Activated T-helper 1 cell treated with Interleukin-2 at 50 U/mL for 16 hours (primary cell): ENCODE measurements around the gene FOSB.
"Not testable (repeated sequence)": the region's sequence is repeated elsewhere in the genome, so short reads cannot be mapped to it uniquely, and the experiment has no call there.

Experiments used
- DNase-seq: peaks from one replicate; pipeline ENCODE4 v3.0.0-alpha.2; 2020; ENCODE audit warnings: low read depth

Gene FOSB

DNA sequence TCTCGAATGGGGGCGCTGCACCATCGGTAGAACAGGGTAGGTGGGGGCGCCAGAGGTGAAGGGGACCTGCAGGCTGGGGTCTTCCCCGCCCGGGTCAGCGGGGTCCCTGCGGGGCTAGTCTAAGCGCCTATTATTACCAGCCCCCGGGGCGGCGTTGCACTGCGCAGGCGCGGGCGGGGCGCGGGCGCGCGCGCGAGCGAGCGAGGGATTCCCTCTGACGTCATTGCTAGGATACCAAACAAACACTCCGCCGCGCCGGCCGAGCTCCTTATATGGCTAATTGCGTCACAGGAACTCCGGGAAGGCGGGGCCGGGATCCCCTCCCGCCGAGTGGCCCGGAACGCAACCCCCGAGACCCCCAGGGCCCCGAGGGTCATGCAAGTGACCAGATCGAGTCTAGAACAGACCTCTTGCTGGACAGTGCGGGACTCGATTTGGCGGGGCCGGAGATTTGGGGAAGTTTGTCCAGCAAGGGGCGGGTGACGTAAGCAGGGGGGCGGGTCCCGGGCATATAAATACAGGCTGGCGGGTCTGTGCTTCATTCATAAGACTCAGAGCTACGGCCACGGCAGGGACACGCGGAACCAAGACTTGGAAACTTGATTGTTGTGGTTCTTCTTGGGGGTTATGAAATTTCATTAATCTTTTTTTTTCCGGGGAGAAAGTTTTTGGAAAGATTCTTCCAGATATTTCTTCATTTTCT, at the start of gene FOSB:
FOSB (plus strand) TSS at position 541 of the 703 bp plus-strand sequence. CDS start 591 bp downstream, outside the sequence.
- DNase-seq: peak; percentile 89

DNA sequence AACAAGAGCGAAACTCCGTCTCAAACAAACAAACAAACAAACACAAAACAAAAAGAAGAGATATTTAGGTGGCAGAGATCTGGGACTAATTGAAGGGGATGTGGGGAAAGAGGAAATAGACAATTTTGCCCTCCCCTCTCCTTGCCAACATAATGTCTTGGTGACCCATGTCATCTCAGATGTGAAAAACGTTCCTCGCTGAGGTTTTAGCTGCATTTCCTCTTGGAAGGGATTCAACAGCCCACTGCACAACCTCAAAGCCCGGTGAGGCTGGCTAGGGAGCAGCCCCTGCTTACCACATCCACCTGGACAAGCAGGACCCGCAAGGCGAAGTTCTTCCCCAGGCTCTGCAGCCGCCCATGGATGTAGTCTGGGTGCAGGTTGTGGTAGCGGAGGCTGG, 49.0 kb upstream of the FOSB start:
- no peak for DNase-seq

DNA sequence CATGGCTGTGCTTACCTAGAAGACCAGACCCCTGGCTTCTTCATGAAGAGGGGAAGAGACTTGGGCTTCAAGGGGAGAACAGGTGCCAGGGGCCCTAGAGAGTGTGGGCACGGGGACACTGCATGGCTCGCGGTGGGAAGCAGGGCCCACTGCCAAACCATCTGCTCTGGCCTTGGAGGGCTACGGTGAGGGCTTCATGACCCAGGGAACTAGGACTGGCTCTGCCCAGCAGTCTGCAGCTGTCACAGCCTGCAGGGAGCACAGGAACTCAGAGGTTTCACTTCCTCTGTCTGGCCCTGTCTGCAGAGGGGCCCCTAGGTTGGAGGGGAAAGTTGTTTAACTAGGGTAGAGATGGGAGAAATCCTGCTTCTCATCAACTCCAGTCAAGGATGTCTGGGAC, 48.4 kb upstream of the FOSB start:
- no peak for DNase-seq

DNA sequence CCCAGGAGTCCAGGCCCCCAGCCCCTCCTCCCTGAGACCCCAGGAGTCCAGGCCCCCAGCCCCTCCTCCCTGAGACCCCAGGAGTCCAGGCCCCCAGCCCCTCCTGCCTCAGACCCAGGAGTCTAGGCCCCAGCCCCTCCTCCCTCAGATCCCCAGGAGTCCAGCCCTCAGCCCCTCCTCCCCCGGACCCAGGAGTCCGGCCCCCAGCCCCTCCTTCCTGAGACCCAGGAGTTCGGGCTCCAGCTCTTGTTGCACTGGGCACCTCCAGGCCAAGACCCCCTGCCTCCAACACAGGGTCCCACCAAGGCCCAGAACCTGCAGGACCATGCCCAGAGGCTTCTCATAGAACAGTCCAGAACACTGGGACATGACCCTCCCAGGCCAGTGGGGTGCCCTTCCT, 47.9 kb upstream of the FOSB start:
- DNase-seq: no peak

DNA sequence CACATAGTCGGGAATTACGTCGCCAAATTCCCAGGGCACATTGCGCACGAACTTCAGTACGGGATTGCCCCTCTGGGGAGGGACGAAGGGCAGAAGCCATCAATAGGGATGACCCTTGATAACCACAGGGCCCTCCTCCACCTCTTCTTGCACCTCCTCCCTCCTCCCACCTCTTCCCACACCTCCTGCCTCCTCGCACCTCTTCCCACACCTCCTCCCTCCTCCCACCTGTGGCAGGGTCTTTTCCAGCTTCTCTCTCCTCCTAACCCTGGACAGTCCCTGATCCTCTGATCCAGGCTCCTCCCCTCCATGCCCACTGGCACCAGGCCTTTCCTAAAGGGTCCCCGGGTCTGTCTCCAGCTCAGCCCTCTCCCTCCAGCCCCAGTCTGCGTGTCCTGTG, 47.4 kb upstream of the FOSB start:
- DNase-seq: no peak

DNA sequence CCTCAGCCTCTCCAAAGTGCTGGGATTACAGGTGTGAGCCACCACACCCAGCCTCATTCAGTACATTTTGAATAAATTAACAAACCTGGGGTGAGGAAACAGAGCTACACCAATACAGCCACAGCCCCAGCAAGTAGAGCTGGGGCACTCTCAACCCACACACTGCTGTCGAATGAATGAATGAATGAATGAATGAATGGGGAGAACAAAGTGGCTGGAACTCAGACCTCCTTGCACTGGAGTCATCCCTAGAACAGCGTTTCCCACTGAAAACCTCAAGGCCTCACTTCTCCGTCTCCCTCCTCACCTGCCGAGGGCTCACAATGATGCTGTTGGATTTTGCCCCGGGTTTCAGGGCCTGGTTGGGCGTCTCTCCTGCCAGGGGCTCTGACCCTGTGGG, 46.9 kb upstream of the FOSB start:
- no peak for DNase-seq

DNA sequence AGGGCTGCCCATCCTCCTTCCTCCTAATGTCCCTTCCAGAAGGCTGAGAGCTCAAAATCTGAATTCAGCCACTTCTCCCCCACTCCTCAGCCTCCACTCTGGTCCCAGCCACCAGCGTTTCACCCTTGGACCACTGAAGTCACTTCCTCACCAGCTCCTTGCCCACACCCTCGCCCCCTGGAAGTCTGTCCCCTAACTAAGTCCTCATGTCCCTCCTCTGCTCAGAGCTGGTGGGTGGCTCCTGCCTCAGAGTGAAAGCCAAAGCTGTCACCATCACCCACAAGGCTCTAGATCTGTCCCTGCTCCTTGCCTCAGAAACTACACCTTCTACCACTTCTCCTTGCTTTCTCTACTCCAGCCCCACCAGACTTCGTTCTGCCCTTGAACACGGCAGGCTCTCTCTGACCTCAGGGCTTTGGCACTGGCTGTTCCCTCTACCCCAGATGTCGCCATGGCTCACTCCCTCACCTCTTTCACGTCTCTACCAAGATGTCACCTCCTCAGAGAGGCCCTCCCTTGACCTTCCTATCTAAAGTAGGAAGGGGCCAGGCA, 45.8 kb upstream of the FOSB start:
- DNase-seq: no peak

DNA sequence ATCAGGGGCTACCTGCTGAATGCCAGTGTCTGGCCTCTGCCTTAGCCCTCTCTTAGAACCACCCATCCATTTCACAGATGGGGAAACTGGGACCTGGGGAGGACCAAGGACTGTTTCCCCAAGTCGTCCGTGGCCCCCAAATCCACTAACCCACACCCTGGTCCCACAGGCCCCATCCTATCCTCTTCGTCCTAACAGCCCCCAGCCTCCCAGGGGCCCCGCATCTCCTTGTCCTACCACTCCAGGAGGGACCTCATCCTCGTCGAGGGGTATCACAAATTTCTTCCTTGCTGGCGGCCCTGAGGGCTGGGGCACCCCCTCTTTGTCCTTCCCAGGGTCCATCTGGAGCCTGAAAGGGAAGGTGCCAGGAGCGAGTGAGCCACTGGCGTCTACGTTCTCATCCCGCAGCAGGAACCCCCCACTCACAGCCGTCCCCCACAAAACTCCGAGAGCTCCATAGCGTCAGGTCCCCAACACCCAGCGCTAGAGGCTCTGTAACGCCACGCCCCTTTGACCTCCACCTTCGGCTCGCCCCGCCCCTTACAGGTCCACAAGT, 44.7 kb upstream of the FOSB start:
- no peak for DNase-seq

DNA sequence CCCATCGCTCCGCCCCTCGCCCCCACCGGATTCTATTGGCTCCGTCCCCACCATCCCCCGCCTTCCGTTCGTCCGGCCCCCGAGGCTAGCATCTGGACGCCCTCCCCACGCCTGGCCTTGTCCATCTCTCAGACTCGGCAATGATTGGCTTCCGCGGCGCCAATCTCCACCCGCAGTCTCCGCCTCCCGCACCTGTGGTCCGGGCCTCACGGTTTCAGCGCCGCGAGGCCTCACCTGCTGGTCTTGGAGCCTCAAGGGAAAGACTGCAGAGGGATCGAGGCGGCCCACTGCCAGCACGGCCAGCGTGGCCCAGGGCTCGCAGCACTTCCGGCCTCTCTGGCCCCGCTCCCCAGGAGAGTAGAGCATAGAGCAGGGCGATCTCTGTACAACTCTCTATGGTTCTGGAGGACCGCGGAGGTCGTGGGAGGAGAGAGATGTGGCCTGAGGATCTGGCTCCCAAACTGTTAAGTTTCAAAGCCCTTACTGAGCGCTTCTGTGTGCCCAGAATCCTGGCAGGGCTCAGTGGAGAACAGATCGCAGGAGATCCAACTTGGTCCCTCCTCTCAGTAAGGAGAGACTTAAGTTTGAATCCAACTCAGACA, 44.1 kb upstream of the FOSB start, which contains the start of gene ERCC1:
ERCC1 (minus strand) TSS at position 329 of the 602 bp plus-strand sequence. CDS start 543 bp downstream, outside the sequence.
- DNase-seq: peak; percentile 64

DNA sequence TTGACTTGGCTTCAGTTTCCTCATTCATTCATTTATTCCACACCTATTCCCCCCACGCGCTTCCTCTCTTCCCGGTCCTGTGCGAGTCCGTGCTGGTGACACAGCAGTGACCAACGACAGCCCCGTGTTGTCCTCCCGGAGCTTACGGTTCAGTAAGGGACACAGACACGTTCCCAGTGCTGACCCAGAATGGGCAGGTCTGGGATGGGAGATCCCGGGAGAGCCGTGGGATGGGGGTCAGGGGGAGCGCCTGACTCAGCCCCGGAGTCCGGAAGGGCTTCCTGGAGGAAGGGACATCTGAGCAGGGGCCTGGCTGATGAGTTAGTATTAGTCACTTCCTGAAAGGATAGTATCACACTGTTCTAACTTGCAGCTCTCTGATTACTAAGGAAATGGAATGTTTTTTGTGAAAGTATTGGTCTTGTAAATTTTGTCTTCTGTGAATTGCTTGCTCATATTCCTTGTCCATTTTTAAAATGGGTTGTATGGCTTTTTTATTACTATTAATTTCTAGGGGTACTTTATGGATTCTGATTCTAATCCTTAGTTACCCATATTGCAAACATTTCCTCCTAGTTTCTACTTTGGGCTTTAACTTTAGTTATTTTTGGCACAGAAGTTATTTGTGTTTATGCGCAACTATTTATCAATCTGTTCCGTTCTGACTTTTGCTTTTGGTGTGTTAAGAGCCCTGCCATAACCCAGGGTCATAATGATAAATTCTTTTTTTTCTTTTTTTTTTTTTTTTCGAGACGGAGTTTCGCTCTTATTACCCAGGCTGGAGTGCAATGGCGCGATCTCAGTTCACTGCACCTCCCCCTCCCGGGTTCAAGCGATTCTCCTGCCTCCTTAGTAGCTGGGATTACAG, 43.4 kb upstream of the FOSB start:
- DNase-seq: no peak

DNA sequence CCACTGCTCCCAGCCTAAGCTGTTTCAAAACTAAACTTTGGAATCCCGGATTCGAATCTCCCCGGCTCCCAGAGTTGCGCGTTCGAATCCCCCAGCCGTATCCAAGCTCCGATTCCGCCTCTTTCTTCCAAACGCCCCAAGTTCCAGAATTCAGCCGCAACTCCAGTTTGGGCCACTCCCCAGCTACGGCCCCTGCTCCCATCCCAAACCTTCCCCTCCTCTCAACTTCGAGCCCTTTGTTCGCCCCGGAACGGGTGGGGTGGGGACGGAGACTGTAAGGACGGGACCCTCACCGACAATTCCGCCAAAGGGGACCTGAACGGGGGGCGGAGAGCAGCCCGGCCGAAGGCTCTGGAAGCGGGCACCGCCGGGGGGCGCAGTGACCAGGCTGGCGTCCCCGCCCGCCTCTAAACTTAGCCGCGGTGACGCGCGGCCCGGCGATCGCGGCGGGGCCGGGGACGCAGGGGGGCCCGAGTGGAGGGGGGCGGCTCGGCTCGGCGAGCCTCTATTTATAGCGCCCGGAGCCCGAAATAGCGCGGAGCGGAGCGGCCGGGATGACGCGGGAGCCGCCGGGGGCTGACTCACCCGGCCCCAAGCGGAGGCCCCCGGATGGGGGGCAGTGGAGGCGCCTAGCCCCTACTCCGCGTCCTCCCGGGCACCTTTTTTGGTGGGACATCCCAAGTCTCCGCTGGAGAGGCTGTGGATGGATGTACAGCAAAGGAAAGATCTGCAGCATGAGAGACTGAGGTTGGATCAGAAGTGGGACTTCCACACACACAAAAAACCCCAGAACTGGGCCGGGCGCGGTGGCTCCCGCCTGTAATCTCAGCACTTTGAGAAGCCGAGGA, 39.2 kb upstream of the FOSB start:
- no peak for DNase-seq

DNA sequence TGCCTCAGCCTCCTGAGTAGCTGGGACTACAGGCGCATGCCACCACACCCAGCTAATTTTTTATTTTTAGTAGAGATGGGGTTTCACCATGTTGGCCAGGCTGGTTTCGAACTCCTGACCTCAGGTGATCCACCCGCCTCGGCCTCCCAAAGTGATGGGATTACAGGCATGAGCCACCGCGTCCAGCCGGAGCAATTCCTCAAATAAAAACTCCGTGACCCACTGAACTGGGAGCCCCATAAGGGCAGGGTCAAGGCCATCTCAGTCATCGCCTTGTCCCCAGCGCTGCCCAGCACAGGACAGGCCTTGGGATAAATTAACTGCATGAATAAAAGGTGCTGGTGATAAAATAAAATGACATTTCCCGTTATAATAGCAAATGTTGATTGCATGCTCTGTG, 37.9 kb upstream of the FOSB start:
- DNase-seq: not testable (repeated sequence)

DNA sequence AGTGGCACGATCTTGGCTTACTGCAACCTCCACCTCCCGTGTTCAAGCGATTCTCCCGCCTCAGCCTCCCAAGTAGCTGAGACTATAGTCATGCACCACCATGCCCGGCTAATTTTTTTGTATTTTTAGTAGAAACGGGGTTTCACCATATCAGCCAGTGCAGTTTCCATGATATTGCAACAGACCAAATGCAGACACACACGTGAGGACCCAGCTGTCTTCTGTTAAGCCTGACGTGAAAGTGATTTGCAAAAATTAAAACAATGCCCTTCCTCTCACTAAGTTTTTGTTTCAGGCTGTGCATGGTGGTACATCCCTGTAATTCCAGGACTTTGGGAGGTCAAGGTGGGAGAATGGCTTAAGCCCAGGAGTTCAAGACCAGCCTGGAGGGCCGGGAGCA, 36.8 kb upstream of the FOSB start:
- DNase-seq: not testable (repeated sequence)

DNA sequence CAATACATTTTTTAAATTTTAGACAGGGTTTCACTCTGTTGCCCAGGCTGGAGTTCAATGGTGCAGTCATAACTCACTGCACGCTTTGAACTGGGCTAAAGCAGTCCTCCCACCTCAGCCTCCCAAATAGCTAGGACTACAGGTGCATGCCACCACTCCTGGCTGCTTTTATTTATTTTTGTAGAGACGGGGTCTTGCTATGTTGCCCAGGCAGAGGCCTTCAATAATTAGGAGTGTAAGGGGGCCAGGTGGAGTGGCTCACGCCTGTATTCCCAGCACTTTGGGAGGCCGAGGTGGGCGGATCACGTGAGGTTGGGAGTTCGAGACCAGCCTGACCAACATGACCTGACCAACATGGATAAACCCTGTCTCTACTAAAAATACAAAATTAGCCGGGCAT, 35.3 kb upstream of the FOSB start:
- DNase-seq: not testable (repeated sequence)

DNA sequence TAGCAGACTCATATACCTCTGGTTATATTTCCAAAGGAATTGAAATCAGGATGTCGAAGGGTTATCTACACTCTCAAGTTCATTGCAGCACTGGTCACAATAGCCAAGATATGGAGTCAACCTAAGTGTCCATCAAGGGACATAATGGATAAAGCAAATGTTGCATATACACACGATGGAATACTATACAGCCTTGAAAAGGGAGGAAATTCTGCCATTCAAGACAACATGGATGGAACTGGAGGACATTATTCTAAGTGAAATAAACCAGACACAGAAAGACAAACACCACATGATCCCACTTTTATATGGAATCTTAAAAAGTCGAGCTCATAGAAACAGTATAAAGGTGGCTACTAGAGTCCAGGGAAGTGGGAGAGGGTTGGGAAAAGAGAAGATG, 30.5 kb upstream of the FOSB start:
- no peak for DNase-seq

DNA sequence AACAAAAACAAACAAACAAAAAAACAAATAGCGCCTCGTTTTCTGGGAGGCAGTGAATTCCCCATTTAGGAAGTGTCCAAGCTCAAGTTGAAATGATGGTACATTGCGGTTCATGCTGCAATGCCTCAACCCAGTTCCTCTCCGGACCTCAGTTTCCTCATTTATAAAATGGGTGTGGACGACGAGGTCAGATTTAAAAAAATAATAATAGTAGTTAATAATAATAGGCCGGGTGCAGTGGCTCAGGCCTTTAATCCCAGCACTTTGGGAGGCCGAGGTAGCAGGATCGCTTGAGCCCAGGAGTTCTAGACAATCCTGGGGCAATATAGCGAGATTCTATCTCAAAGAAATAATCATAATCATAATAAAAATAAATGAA, 28.6 kb upstream of the FOSB start:
- DNase-seq: no peak

DNA sequence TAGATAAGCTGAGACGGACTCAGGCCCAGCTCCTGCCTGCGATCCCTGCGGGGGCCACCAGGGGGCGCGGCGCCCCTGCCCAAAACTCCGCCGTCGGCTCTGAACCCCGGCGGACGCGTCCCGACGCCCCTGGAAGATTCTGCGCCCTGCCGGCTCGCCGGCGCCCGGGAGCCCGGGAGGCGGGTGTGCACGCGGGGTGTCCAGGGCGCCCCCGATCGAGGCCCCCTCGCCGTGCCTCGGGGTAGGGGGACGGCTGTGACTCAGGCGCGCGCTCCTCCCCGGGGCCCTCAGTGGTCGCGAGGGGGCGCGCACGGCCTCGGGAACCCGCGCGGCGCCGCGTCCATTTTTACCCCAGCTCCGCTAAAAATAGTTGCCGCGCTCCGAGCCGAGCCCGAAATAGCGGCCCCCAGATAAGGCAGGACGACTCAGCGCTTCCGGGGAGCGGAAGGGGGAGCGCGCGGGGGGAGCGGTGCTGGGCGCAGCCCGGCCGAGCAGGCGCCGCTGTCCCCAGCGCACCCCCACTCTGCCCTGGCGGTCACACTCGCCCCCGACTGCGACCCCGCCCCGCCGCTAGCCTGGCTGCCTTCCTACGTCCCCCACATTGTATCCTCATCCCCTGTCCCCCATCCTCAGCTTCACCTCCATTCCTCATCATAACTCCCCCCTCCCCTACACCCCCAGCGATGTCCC, 28.1 kb upstream of the FOSB start:
- DNase-seq: peak; percentile 75

DNA sequence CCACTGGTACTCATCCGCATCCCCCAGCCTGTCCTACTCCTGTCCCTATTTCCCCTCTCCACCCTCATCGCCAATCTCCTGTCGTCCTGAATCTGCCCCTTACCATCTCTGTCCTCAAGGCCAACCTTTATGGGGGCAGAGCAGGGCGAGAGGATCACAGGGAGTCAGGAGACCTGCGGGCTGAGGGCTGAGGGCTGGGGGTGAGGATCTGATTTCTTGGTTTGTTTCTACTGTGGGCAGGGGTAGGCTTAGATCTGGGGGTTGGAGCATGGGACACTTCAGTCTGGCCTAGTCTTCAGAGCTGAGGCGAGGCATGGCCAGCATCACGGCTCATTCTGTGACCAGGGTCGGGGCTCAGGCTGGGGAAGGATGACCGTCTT, 27.5 kb upstream of the FOSB start:
- DNase-seq: no peak

DNA sequence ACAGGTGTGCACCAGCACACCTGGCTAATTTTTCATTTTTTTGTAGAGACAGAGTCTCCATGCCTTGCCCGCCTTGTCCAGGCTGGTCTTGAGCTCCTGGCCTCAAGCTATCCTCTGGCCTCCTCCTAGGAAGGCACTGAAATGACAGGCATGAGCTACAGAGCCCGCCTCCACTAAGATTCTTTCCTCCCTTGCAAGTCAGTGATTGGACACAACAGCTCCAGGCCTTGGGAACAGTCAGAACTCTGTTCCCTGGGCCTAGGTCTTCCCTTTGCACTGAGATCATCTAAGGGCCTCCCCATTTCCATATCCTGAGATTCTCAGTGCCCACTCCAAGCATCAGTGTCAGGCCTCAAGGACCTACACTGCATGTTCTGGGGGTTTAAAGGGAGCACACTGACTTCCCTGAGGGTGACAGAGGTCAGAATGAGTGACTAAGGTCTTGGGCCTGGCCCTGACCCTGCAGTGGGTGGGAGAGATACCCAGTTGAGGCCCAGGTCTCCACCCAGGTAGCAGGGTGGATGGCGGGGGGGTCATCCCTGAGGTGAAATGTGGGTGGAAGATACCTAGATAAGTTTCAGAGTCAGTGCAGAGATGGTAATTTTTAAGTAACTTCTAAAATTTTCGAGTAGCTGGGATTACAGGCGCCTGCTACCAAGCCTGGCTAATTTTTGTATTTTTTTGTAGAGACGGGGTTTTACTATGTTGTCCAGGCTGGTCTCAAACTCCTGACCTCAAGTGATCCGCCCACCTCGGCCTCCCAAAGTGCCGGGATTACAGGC, 26.7 kb upstream of the FOSB start:
- no peak for DNase-seq

DNA sequence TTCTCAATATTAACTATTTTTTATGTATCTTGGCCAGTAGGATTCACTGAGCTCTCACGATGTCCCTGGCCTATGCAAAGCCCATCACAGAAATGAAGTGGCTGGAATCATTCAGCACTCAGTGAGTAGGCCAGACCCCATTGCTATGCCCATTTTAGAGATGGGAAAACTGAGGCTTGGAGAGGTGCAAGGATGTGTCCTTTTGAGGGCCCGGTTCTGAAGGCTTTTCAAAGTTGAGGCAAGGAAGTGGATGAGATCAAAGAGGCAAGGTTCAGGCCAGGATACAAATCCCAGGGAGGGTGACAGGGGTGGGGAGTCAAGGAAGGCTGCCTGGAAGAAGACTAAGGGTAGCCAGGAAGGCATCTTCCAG, 25.4 kb upstream of the FOSB start:
- DNase-seq: no peak
